HepG2 (cell line): ENCODE results near the gene C1orf116. TPM values are rescaled to one million over a fixed set of nuclear protein-coding genes. Genes with fewer than 3 reads are reported as not detected.

Source experiments
- ATF7-NPFF ChIP-seq: sonication (generic); formaldehyde crosslinking; IDR thresholded peaks from 2 replicates; pipeline ENCODE4 v1.8.1; 2023; ENCODE audit warnings: mild to moderate bottlenecking, low read depth, missing genetic modification reagents, moderate library complexity
- CREB1 ChIP-seq, 2 experiments: fragments of 450-650 bp in 1 of 2; IDR thresholded peaks; 2 replicates each; pipeline ENCODE4 v1.6.1; 2016 to 2017; ENCODE audit warnings: control low read depth in 1 of 2, mild to moderate bottlenecking in 1 of 2, missing compliant biosample characterization in 1 of 2, missing genetic modification characterization in 1 of 2
- CREM ChIP-seq, 2 experiments: sonication (generic) in 1 of 2; formaldehyde crosslinking in 1 of 2; IDR thresholded peaks; 2 replicates each; pipeline versions ENCODE4 v1.4.0 to v1.6.1; 2016 to 2020; ENCODE audit warnings: antibody characterized with exemption in 1 of 2, mild to moderate bottlenecking in 1 of 2, missing genetic modification reagents in 1 of 2
- KLF6 ChIP-seq: IDR thresholded peaks from 2 replicates; pipeline ENCODE4 v1.8.0; 2016; ENCODE audit warnings: missing biosample characterization, missing genetic modification reagents
- MEF2D ChIP-seq: sonication (generic); formaldehyde crosslinking; IDR thresholded peaks from 2 replicates; pipeline ENCODE4 v1.5.1; 2020; ENCODE audit warnings: mild to moderate bottlenecking, missing genetic modification reagents
- MYPOP ChIP-seq: sonication (generic); formaldehyde crosslinking; IDR thresholded peaks from 2 replicates; pipeline ENCODE4 v1.8.1; 2023; ENCODE audit warnings: mild to moderate bottlenecking, moderate library complexity, missing genetic modification reagents
- RAD21 ChIP-seq: fragments of 450-650 bp; formaldehyde crosslinking; IDR thresholded peaks from 2 replicates; pipeline ENCODE4 v1.5.0; 2020; ENCODE audit warnings: mild to moderate bottlenecking
- SIN3A ChIP-seq: IDR thresholded peaks from 2 replicates; pipeline ENCODE4 v1.6.1; 2011; ENCODE audit warnings: low read depth, mild to moderate bottlenecking, control low read depth, low read length, borderline replicate concordance
- SOX5 ChIP-seq: IDR thresholded peaks from 2 replicates; pipeline ENCODE4 v1.6.1; 2016; ENCODE audit warnings: borderline replicate concordance
- U2AF1 ChIP-seq: fragments of 200-400 bp; formaldehyde crosslinking; optimal IDR thresholded peaks from 2 replicates; pipeline ENCODE3; 2017; ENCODE audit warnings: mild to moderate bottlenecking, low read depth, low read length
- YY1 ChIP-seq: IDR thresholded peaks from 2 replicates; pipeline ENCODE4 v1.6.1; 2011; ENCODE audit warnings: low read length, low read depth, moderate library complexity, mild to moderate bottlenecking; ENCODE audit not compliant: insufficient read depth, insufficient replicate concordance
- ZNF317 ChIP-seq: sonication (generic); formaldehyde crosslinking; IDR thresholded peaks from 2 replicates; pipeline ENCODE4 v1.5.0; 2020; ENCODE audit warnings: mild to moderate bottlenecking, missing genetic modification reagents
- ZNF350 ChIP-seq: sonication (generic); formaldehyde crosslinking; IDR thresholded peaks from 2 replicates; pipeline ENCODE4 v1.4.0; 2020; ENCODE audit warnings: mild to moderate bottlenecking, low read depth, missing genetic modification reagents, borderline replicate concordance
- ZNF362 ChIP-seq: sonication (generic); formaldehyde crosslinking; IDR thresholded peaks from 2 replicates; pipeline ENCODE4 v1.4.0; 2020; ENCODE audit warnings: missing genetic modification reagents, mild to moderate bottlenecking, borderline replicate concordance
- ZNF543 ChIP-seq: sonication (generic); formaldehyde crosslinking; IDR thresholded peaks from 2 replicates; pipeline ENCODE4 v1.4.0; 2020; ENCODE audit warnings: mild to moderate bottlenecking, missing genetic modification reagents
- ZNF547 ChIP-seq: sonication (generic); formaldehyde crosslinking; IDR thresholded peaks from 2 replicates; pipeline ENCODE4 v1.5.1; 2020; ENCODE audit warnings: mild to moderate bottlenecking, missing genetic modification reagents
- ZNF597 ChIP-seq: sonication (generic); formaldehyde crosslinking; IDR thresholded peaks from 2 replicates; pipeline ENCODE4 v1.5.0; 2020; ENCODE audit warnings: missing genetic modification reagents
- ZNF607 ChIP-seq: sonication (generic); formaldehyde crosslinking; IDR thresholded peaks from 2 replicates; pipeline ENCODE4 v1.5.1; 2020; ENCODE audit warnings: missing genetic modification reagents, mild to moderate bottlenecking, borderline replicate concordance
- ZNF639 ChIP-seq: conservative IDR thresholded peaks from 2 replicates; pipeline ENCODE4 v1.6.1; 2018; ENCODE audit warnings: missing genetic modification reagents
- ZNF660 ChIP-seq: sonication (generic); formaldehyde crosslinking; IDR thresholded peaks from 2 replicates; pipeline ENCODE4 v1.5.1; 2020; ENCODE audit warnings: mild to moderate bottlenecking, low read depth, missing genetic modification reagents, borderline replicate concordance
- polyA plus RNA-seq, 8 experiments: library from polyadenylated mRNA; depleted of rRNA in 3 of 8; stranded (reverse) in 7 of 8; unstranded in 1 of 8; fragments of >200 nt; fragmentation: Illumina TruSeq in 4 of 8; extraction: Trizol in 4 of 8; gene quantifications; 2 replicates each; pipeline versions ENCODE4 v1.2.1 to v1.2.3, GENCODE V29; 2011 to 2016; ENCODE audit warnings: low read depth in 4 of 8, missing spikeins in 1 of 8, mixed read lengths in 1 of 8; ENCODE audit not compliant: insufficient read depth in 1 of 8
- total RNA-seq, 5 experiments: library from RNA; depleted of rRNA; stranded (reverse); fragments of >200 nt; fragmentation: Illumina TruSeq; extraction: Trizol; gene quantifications; 2 replicates each; pipeline ENCODE4 v1.2.3, GENCODE V29; 2016; ENCODE audit warnings: low read depth in 1 of 5

The C1orf116 gene
- total and polyA plus RNA-seq, 2 of the 13 experiments (the other 11 are each of a cell fraction or from before 2014, with no cell fraction given) = 0.51 to 0.95 TPM

GRCh38 chr1:207052911-207053769 lies 20.6 kb upstream of the C1orf116 start, which contains the start of gene PFKFB2 (continued):
- TF ChIP-seq ZNF660 (CRISPR knock-in tag) (no peak), RAD21 (CRISPR knock-in tag) (peak; percentile 57), ZNF317 (CRISPR knock-in tag) (no peak), SIN3A (peak; percentile 90), MEF2D (CRISPR knock-in tag) (peak; percentile 39; the same call in 1 of the 2 replicates), YY1 (peak; percentile 56), SOX5 (0 out of 2 replicates have a peak, but pooled peaks have one; percentile 26), U2AF1 (no peak), ZNF350 (CRISPR knock-in tag) (peak; percentile 51; the same call in 1 of the 2 replicates), ATF7-NPFF (CRISPR knock-in tag) (no peak), ZNF547 (CRISPR knock-in tag) (peak; percentile 64), KLF6 (CRISPR knock-in tag) (no peak), CREB1 (IDR thresholded peaks at IDR 0.05) (peak; percentile 50; the same call in 1 of the 2 replicates), CREB1 (CRISPR knock-in tag; IDR thresholded peaks at IDR 0.05) (peak; percentile 71; the same call in 1 of the 2 replicates), ZNF362 (peak; percentile 96), ZNF607 (CRISPR knock-in tag) (peak; percentile 41; the same call in 1 of the 2 replicates), MYPOP (CRISPR knock-in tag) (peak; percentile 61; the same call in 1 of the 2 replicates), CREM (IDR thresholded peaks at IDR 0.05) (peak; percentile 61), CREM (CRISPR knock-in tag; IDR thresholded peaks at IDR 0.05) (no peak), ZNF639 (CRISPR knock-in tag) (0 out of 2 replicates have a peak, but pooled peaks have one; percentile 47), ZNF543 (CRISPR knock-in tag) (peak; percentile 78; the same call in 1 of the 2 replicates), ZNF597 (CRISPR knock-in tag) (no peak)
